Epithelial cell of prostate (primary cell): ENCODE data around the gene ASIC4.

Source experiments
- DNase-seq: peaks from one replicate; pipeline ENCODE4 v3.0.0-alpha.2; 2011; ENCODE audit warnings: low read depth, low spot score
- H3K27ac ChIP-seq: fragments of 450-650 bp; 2 replicates; pipeline ENCODE4 v1.5.1; 2017; ENCODE audit warnings: mild to moderate bottlenecking

The ASIC4 gene

GRCh38 chr2:219496825-219497494 is 17.3 kb upstream of the ASIC4 start:
- no peak overlapping the region for H3K27ac ChIP-seq
- no peak for DNase-seq

GRCh38 chr2:219497495-219498279 is 16.6 kb upstream of the ASIC4 start:
- H3K27ac ChIP-seq = peak overlapping the region; percentile 73
- no peak for DNase-seq

- DNase-seq = peak; percentile 91
Observed at GRCh38 chr2:219498280-219499057, 15.8 kb upstream of the ASIC4 start, which contains the start of gene GMPPA. TSS of gene GMPPA (plus strand) at chr2:219498891. CDS start at chr2:219499976, 1,085 bp downstream.

GRCh38 chr2:219499058-219499307 is 15.3 kb upstream of the ASIC4 start:
- no peak for DNase-seq

More at GRCh38 chr2:219498280-219499057, 15.8 kb upstream of the ASIC4 start, which contains the start of gene GMPPA:
- H3K27ac ChIP-seq = peak within 1 kb of the TSS; percentile 73

GRCh38 chr2:219499555-219499954 is 14.7 kb upstream of the ASIC4 start:
- H3K27ac ChIP-seq = no peak overlapping the region
- DNase-seq = no peak

More at GRCh38 chr2:219499058-219499307, 15.3 kb upstream of the ASIC4 start:
- peak overlapping the region; percentile 73 for H3K27ac ChIP-seq

- H3K27ac ChIP-seq = no peak overlapping the region
- no peak for DNase-seq
Observed at GRCh38 chr2:219500135-219500534, 14.1 kb upstream of the ASIC4 start.

- no peak for DNase-seq
- H3K27ac ChIP-seq = no peak overlapping the region
Observed at GRCh38 chr2:219501849-219502248, 12.4 kb upstream of the ASIC4 start.

GRCh38 chr2:219502618-219503017 is 11.7 kb upstream of the ASIC4 start:
- DNase-seq = no peak
- H3K27ac ChIP-seq = no peak overlapping the region

- DNase-seq = no peak
Observed at GRCh38 chr2:219505585-219505984, 8.7 kb upstream of the ASIC4 start.

GRCh38 chr2:219506153-219506801 is 8.0 kb upstream of the ASIC4 start:
- no peak for DNase-seq
- H3K27ac ChIP-seq = no peak overlapping the region

More at GRCh38 chr2:219505585-219505984, 8.7 kb upstream of the ASIC4 start:
- H3K27ac ChIP-seq = no peak overlapping the region

GRCh38 chr2:219506802-219507526 is 7.3 kb upstream of the ASIC4 start:
- no peak for DNase-seq

GRCh38 chr2:219507581-219508443 is 6.5 kb upstream of the ASIC4 start:
- no peak overlapping the region for H3K27ac ChIP-seq
- no peak for DNase-seq

More at GRCh38 chr2:219506802-219507526, 7.3 kb upstream of the ASIC4 start:
- H3K27ac ChIP-seq = no peak overlapping the region

- DNase-seq = no peak
- H3K27ac ChIP-seq = no peak overlapping the region
Observed at GRCh38 chr2:219508444-219508734, 5.9 kb upstream of the ASIC4 start.

GRCh38 chr2:219508971-219509779 is 5.1 kb upstream of the ASIC4 start:
- DNase-seq = no peak
- H3K27ac ChIP-seq = no peak overlapping the region

GRCh38 chr2:219509780-219510511 is 4.3 kb upstream of the ASIC4 start:
- H3K27ac ChIP-seq = no peak overlapping the region
- no peak for DNase-seq

- DNase-seq = no peak
- H3K27ac ChIP-seq = no peak overlapping the region
Observed at GRCh38 chr2:219510512-219511135, 3.7 kb upstream of the ASIC4 start.
